HL-60 (cell line): ENCODE data around the gene ADGRL3.
A peak's percentile ranks its signal among the peaks of the same experiment; 100 is the strongest.

Experiments
- DNase-seq, 2 experiments: peaks; one replicate each; pipeline ENCODE4 v3.0.0-alpha.2; 2010 to 2020; ENCODE audit warnings: low read depth in 1 of 2, low spot score in 1 of 2
- H3K27ac ChIP-seq: fragments of 250-450 bp; sonication (Bioruptor Pico); replicated peaks from 2 replicates; pipeline ENCODE4 v1.5.1; 2020; ENCODE audit warnings: mild to moderate bottlenecking, moderate library complexity
- H3K27me3 ChIP-seq: fragments of 250-450 bp; sonication (Bioruptor Pico); 2 replicates; pipeline ENCODE4 v1.5.1; 2021; ENCODE audit warnings: mild to moderate bottlenecking, moderate library complexity; ENCODE audit not compliant: insufficient read depth, poor library complexity, severe bottlenecking
- H3K4me3 ChIP-seq: replicated peaks from 2 replicates; pipeline ENCODE4 v1.5.1; 2011; ENCODE audit warnings: mild to moderate bottlenecking, control low read depth, low read length; ENCODE audit not compliant: insufficient read depth
- GABPA ChIP-seq: IDR thresholded peaks from 2 replicates; pipeline ENCODE4 v1.6.1; 2012; ENCODE audit warnings: low read depth
- POLR2AphosphoS5 ChIP-seq: IDR thresholded peaks from 2 replicates; pipeline ENCODE4 v1.6.1; 2012; ENCODE audit warnings: low read depth
- SPI1 ChIP-seq: IDR thresholded peaks from 2 replicates; pipeline ENCODE4 v1.6.1; 2012; ENCODE audit warnings: low read depth, mild to moderate bottlenecking, borderline replicate concordance
- TF ChIP-seq, protein P1 (sequence below): IDR thresholded peaks from 2 replicates; pipeline ENCODE4 v1.6.1; 2012; ENCODE audit warnings: low read depth; ENCODE audit not compliant: insufficient replicate concordance
- TF ChIP-seq, protein P2 (sequence below): IDR thresholded peaks from one replicate; pipeline ENCODE4 v1.5.1; 2011; ENCODE audit warnings: low read length, control low read depth, inconsistent platforms; ENCODE audit not compliant: insufficient read depth

The ADGRL3 gene

DNA sequence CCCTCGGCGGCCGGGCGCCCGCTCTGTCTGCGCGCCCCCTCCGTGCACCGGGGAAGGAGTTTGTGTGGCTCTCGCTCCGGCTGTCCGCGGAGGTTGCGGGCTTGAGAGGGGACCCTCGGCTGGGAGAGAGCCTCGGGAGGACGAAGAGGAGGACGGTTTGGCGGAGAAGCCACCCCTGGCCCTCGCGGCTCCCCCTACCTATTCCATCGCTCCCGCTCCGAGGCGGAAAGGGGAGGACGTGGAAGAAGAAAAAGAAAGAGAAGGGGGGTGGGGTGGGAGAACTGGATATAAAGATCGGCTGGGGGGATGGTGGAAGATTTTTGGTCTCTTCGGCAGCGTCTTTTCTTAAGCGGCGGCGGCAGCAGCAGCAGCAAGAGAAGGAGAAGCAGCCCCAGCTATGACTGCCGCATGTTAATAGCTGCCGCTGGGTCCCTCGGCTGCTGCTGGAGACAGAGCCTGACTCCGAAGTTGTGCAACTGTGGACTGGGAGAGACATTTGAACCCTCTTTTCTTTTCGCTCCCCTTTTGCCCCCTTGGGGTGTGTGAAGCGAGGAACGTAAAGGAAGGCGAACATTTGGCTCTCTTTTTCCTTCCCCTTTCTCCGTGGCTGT is 895 bp downstream of the ADGRL3 start:
- Histone ChIP-seq H3K4me3 (peak overlapping the region; percentile 43), H3K27me3 (peaks cover 44% of the 10 kb centered on the region), H3K27ac (no peak overlapping the region)
- DNase-seq, result peak; percentile 12 to 33
- TF ChIP-seq, protein P1, sequence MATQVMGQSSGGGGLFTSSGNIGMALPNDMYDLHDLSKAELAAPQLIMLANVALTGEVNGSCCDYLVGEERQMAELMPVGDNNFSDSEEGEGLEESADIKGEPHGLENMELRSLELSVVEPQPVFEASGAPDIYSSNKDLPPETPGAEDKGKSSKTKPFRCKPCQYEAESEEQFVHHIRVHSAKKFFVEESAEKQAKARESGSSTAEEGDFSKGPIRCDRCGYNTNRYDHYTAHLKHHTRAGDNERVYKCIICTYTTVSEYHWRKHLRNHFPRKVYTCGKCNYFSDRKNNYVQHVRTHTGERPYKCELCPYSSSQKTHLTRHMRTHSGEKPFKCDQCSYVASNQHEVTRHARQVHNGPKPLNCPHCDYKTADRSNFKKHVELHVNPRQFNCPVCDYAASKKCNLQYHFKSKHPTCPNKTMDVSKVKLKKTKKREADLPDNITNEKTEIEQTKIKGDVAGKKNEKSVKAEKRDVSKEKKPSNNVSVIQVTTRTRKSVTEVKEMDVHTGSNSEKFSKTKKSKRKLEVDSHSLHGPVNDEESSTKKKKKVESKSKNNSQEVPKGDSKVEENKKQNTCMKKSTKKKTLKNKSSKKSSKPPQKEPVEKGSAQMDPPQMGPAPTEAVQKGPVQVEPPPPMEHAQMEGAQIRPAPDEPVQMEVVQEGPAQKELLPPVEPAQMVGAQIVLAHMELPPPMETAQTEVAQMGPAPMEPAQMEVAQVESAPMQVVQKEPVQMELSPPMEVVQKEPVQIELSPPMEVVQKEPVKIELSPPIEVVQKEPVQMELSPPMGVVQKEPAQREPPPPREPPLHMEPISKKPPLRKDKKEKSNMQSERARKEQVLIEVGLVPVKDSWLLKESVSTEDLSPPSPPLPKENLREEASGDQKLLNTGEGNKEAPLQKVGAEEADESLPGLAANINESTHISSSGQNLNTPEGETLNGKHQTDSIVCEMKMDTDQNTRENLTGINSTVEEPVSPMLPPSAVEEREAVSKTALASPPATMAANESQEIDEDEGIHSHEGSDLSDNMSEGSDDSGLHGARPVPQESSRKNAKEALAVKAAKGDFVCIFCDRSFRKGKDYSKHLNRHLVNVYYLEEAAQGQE, result no peak
- TF ChIP-seq, protein P2, sequence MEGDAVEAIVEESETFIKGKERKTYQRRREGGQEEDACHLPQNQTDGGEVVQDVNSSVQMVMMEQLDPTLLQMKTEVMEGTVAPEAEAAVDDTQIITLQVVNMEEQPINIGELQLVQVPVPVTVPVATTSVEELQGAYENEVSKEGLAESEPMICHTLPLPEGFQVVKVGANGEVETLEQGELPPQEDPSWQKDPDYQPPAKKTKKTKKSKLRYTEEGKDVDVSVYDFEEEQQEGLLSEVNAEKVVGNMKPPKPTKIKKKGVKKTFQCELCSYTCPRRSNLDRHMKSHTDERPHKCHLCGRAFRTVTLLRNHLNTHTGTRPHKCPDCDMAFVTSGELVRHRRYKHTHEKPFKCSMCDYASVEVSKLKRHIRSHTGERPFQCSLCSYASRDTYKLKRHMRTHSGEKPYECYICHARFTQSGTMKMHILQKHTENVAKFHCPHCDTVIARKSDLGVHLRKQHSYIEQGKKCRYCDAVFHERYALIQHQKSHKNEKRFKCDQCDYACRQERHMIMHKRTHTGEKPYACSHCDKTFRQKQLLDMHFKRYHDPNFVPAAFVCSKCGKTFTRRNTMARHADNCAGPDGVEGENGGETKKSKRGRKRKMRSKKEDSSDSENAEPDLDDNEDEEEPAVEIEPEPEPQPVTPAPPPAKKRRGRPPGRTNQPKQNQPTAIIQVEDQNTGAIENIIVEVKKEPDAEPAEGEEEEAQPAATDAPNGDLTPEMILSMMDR, result no peak
- TF ChIP-seq SPI1 (peak; percentile 7; the same call in 1 of the 2 replicates), GABPA (no peak), POLR2AphosphoS5 (no peak)

DNA sequence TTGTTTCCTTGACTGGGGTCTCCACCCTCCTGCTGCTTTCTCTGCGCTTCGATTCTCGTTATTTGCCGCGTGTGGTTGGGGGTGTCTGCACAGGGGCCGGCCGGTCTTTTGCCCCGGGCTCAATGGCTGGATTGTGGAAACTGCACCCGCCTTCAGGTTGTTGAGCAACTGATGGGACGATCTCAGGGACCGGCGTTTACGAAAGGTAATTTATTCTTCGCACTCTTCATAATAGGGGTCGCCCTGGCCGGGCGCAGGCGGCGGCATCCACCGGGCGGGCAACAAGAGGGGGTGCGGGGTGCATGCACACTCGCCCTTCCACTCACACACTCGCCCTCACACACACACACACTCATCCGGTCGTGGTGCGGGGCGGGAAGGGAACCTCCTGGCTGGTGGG is 1.4 kb downstream of the ADGRL3 start:
- Histone ChIP-seq H3K27ac (no peak overlapping the region), H3K4me3 (peak overlapping the region; percentile 43), H3K27me3 (peaks cover 44% of the 10 kb centered on the region)
- TF ChIP-seq POLR2AphosphoS5 (no peak), GABPA (no peak), SPI1 (no peak)
- TF ChIP-seq, protein P1, result no peak
- TF ChIP-seq, protein P2, result no peak
- no peak for DNase-seq

DNA sequence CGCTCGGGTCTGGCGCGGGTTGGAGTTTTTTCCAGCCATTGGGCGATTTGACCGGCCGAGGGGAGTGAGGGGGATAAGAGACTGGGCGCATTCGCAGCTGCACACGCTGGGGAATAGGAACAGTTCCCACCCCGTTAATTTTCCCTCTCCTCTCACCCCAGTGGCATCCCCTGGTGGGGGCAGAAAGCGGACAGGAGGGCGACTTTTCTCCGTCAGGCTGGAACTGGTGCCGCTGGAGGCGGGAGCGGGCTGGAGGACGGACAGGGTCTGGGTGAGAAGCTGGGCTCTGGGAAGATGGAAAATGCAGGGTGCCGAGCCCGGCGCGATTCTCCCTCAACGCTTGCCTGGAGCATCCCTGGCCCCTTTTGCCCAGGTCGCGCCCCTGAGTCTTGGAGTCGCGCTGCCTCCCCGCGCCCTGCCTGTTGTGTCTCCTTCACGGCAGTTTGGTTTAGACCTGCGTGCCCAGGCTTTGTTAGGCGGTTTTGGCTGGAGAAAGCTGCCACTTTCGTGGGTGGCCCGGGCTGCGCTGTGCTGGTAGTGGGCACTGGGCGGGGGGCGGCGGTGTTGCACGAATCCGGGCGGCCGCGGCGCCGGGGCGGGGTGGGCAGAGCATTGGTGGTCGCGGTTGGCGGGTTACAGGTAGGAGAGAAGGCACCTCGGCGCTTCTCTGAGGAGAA is 2.0 kb downstream of the ADGRL3 start:
- TF ChIP-seq POLR2AphosphoS5, result no peak
- TF ChIP-seq, protein P1, result no peak
- no peak for DNase-seq
- H3K27ac ChIP-seq, result no peak overlapping the region
- H3K4me3 ChIP-seq, result peak overlapping the region; percentile 43
- H3K27me3 ChIP-seq, result peaks cover 44% of the 10 kb centered on the region
